Esophagus squamous epithelium (tissue), 4 donors: ENCODE measurements around the gene LRRC4C.

Experiments used
- CTCF ChIP-seq, 6 experiments: fragments of 450-650 bp in 4 of 6; fragments of 200-600 bp in 2 of 6; sonication (generic) in 2 of 6; IDR thresholded peaks; one replicate each; pipeline ENCODE4 v1.5.1; 2016 to 2019; ENCODE audit warnings: antibody characterized with exemption in 6 of 6, mild to moderate bottlenecking in 4 of 6, moderate library complexity in 4 of 6
- POLR2A ChIP-seq, 4 donors: fragments of 450-650 bp; IDR thresholded peaks; one replicate each; pipeline ENCODE4 v1.6.1; 2017; ENCODE audit warnings: antibody characterized with exemption in 4 of 4, mild to moderate bottlenecking in 4 of 4, moderate library complexity in 3 of 4

DNA sequence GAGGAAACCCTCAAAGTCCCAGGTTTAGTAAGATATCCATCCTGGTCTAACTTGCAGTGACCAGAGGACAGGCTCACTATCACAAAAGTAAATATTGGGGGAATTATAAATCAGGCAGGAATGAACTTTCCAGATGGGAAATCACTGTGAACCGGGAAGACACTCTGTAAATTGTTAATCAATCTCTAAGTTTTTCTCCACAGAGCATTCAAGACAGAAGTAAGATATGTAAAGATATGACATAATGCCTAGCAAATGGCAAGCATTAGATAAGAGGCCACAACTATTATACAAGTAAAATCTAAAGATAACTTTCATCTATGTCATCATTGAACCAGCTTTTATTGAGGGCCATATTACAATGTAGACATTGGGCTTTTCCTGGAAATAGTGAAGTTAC is 35.3 kb upstream of the LRRC4C start:
- no peak for TF ChIP-seq CTCF (IDR thresholded peaks at IDR 0.05)
- TF ChIP-seq POLR2A (IDR thresholded peaks at IDR 0.05): no peak
